GM18909 (cell line): ENCODE data around the gene HNRNPU.
"Not testable (repeated sequence)": the region's sequence is repeated elsewhere in the genome, so short reads cannot be mapped to it uniquely, and the experiment has no call there.

Experiments
- ATAC-seq: cut with Tn5 transposase; IDR thresholded peaks from one replicate; pipeline ENCODE4 v1.9.1; 2021; ENCODE audit warnings: mild to moderate bottlenecking; ENCODE audit not compliant: unreplicated experiment, poor library complexity

Gene HNRNPU

DNA sequence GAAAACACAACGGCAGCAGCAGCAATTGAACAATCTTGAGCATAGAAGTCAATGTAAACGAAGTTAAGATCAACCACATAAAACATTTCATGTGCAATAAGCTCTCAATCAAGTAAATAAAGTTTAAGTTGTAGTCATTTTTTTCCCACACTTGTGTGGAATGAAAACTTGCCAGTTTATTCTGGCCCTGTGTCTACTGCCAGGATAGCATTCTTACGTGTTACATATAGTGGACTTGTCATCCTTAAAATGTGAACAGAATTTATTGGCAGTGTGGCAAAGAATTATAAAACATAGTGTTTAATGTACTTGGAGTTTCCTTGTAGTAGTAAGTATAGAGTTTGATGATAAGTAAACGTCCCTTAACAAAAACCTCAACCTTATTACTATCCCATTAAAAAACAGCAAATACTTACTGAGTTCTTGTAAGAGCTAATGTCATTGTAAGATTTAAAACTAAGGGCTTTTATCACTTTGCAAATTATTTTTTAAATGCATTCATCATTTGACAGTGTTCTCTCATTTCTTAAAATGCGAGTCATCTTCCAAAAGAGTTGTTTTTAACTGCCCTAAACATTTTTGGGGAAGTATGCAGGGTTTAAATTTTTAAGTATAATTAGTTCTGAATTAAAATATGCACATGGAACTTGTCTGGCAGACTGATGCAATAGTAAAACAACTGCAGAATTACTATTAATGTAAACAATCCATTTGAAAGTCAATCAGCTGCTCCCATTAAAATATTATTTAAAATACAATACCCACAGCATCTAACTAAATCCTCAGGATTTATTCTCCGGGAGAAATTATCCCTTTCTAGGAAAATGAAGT lies 21.0 kb downstream of the HNRNPU start:
- ATAC-seq, result no peak

DNA sequence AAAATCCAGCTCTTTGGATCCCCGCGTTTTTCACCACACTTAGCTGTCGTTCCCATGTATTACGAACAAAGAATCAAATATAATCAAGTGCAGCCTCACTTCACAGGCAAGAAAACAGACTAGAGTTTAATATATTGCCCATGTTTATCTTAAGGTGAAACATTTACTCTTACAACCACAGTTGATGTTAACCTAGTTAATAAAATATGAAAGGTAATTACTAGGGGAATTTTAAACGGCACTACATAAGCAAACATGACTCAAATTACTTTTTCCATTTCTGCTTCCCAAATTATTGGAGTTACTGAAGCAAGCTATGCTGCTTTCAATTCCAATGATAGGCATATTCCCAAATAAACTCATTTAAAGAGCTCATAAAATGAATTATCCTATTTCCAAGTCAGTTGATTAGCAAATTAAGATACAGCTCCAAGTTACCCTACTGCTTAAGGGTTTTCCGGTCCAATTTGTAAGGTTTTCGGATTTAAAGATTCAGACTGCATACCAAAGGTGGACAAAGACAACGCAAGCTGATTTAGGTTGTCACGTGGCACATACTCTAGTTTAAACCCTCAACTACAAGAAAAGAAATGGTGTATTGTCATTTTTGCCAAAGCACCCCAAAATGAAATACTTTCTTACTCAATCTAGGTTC lies 22.9 kb downstream of the HNRNPU start:
- no peak for ATAC-seq

DNA sequence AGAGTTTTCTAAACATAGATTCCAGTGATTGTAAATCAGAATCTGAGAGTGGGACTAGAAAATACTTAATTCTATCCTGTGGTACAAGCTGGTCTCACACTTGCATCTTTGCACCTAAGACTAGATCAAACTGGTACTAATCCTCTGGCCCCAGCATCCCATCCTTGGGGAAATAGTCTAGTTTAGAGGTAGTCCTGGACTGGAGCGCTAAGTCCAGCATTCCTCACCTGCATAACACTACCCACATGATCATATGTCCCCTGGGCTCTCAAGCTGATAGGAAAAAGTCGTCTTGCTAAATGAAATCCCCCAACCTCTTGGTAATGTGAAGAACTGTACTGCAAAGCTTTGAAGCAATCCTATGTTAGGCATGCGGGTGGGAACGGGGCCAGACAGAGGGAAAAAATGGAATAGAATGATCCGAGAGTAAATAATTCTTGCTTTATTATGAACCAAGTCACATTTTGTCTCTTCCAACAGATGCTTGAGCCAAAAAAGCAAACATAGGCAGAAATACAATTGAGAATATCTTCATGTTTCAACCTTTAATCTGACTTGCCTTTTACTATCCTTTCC lies 24.0 kb downstream of the HNRNPU start:
- no peak for ATAC-seq

DNA sequence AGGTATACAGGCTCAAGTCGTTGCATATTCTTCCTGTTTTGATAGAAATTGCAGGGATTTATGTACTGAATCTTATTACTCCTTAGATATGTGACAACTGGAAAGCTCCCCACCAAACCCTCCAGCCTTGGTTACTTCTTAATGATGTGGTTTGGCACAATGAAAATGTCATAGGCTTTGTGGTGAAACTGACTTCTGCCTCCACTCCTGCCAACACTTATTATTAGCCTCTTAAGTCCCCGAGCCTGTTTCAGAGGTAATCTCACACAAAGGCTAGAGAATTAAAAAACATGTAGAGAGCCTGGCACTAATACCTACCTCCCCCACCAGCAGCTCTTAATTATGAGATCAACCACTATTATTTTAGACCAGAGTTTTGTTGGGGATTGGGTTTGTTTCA lies 24.7 kb downstream of the HNRNPU start:
- ATAC-seq, result no peak

DNA sequence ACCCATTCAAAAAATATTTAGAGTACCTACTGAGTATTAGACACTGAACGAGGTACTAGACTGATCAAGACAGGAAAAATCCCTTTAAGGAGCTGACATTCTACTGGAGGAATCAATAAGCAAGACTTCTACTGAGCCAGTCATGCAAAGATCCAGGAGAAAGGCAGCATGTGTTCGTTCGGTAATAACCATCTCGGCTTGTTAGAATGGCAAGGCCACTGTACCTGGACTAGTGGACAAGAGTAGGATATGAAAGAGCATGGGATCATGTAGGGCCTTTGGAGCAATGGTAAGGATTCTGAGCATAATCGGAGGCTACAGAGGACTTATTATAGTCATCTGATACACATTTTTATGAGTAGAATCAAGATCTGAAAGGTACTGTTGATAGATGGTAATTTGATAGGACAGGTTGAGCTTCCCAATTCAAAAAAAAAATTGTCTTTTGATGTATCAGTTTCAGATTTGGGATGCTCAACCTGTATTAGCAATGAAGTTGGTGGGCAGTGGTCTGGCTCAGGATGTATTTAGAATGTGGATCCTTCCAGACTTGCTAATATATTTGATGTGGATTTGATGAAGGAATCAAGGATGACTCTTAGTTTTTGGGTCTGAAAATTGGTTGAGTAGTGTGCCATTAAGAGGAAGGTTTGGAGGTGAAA lies 26.6 kb downstream of the HNRNPU start:
- ATAC-seq, result no peak

- no peak for ATAC-seq
Measured at GRCh38 chr1:244836584-244836983, 27.8 kb downstream of the HNRNPU start.

GRCh38 chr1:244836135-244836521 lies 28.2 kb downstream of the HNRNPU start:
- ATAC-seq, result no peak

DNA sequence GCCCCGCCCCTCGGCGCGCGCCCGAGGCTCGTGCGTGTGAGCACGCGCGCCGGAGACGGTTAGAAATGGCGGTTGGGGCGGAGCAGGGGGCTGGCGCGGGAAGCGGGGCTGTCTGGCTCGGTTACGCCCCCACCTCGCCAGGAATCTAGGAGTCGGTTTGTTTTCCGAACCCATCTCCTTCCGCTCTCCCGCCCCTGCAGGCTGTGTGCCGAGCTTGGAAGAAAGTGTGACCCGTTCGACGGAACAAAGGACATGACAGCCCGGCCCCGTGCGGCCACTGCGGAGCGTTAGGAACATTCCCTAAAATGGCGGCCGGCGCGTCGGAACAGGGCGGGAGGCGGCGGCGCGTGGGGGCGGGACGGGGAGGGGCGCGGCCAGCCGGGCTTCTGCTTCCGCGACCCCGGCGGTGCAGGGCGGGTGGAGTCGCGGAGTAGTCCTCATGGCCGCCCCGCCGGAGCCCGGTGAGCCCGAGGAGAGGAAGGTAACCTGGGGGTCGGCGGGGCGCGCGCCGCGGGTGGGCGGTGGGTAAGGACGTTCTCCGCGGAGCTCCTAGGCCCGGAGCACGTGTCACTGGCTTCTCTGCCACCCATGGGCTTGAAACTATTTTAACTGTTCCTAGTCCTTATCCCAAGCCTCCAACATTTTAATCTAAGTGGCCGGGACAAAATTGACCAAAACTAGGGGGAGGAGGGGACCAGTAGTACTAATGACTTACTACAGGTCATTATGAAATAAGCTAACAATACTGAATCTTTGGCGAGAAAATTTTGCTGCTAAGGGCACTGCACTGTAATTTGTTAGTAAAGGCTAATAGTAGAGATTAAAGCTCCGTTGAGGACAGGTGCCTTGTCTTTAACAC lies 28.8 kb downstream of the HNRNPU start, which contains the start of gene COX20:
COX20 (plus strand) TSS at position 383 of the 859 bp plus-strand sequence; CDS start at position 440, 57 bp downstream.
- ATAC-seq, result peak; percentile 67

- ATAC-seq, result peak; percentile 69
Measured at GRCh38 chr1:244834543-244835275, 29.6 kb downstream of the HNRNPU start.

DNA sequence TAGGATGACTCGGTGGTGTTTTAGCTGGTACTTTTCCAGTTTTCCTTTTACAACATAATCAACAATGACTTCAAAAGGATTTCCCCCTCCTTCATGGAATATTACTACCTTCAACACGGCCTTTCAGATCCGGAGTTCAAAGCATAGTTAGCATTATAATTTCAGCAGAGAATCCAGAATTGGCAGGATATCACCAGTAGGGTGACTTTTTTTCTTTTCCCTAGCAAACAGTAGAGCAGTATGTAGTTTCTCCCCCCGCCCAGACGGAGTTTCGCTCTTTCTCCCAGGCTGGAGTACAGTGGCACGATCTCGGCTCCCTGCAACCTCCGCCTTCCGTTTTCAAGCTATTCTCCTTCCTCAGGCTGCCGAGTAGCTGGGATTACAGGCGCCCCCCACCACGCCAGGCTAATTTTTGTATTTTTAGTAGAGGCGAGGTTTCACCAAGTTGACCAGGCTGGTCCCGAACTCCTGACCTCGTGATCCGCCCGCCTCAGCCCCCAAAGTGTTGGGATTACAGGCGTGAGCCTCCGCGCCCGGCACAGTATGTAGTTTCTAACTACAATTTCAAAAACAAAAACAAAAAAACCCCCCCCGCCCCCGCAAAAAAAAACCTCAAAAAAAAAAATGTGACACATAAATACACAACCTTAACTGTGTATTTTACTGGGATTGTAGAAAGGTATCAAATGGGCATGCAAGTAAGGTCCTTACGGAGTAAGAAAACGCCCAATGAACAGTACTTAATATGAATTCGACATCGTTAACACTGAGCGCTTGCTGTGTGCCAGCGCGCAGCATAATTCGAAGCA lies 30.4 kb downstream of the HNRNPU start:
- ATAC-seq, result peak; percentile 16

GRCh38 chr1:244833260-244833659 lies 31.1 kb downstream of the HNRNPU start:
- not testable (repeated sequence) for ATAC-seq

GRCh38 chr1:244830639-244831038 lies 33.7 kb downstream of the HNRNPU start:
- no peak for ATAC-seq

GRCh38 chr1:244826712-244827111 lies 37.6 kb downstream of the HNRNPU start:
- no peak for ATAC-seq

- ATAC-seq, result no peak
Measured at GRCh38 chr1:244822878-244823277, 41.5 kb downstream of the HNRNPU start.

- ATAC-seq, result no peak
Measured at GRCh38 chr1:244821134-244821533, 43.2 kb downstream of the HNRNPU start.

GRCh38 chr1:244820131-244820530 lies 44.2 kb downstream of the HNRNPU start:
- no peak for ATAC-seq

GRCh38 chr1:244817415-244817894 lies 46.9 kb downstream of the HNRNPU start:
- ATAC-seq, result no peak

- ATAC-seq, result no peak
Measured at GRCh38 chr1:244815600-244816099, 48.7 kb downstream of the HNRNPU start.
